Measurements from ENCODE around the gene WNT7B.
A peak's percentile ranks its signal among the peaks of the same experiment; 100 is the strongest.

The WNT7B gene
- total RNA-seq, result 0 reads per million in 4 donors

GRCh38 chr22:45977003-45977411 is at the start of gene WNT7B:
WNT7B (minus strand) TSS chr22:45977162; CDS start chr22:45976754, 408 bp downstream.
- DNase-seq, result no peak

- DNase-seq, result no peak
These were observed 49.3 kb upstream of the WNT7B start for GRCh38 chr22:46025973-46026898.

- DNase-seq, result no peak
These were observed 48.4 kb upstream of the WNT7B start for GRCh38 chr22:46025225-46025972.

GRCh38 chr22:46024136-46024840 is 47.3 kb upstream of the WNT7B start:
- DNase-seq, result no peak

- no peak for DNase-seq
These were observed 46.6 kb upstream of the WNT7B start for GRCh38 chr22:46023558-46023981.

- no peak for DNase-seq
These were observed 46.0 kb upstream of the WNT7B start for GRCh38 chr22:46022881-46023512.

GRCh38 chr22:46021577-46021976 is 44.6 kb upstream of the WNT7B start:
- no peak for DNase-seq

- no peak for DNase-seq
These were observed 42.4 kb upstream of the WNT7B start for GRCh38 chr22:46019351-46019750.

GRCh38 chr22:46018859-46019258 is 41.9 kb upstream of the WNT7B start:
- no peak for DNase-seq

- DNase-seq, result no peak
These were observed 40.2 kb upstream of the WNT7B start for GRCh38 chr22:46017166-46017565.

GRCh38 chr22:46013460-46014416 is 36.8 kb upstream of the WNT7B start:
- peak; percentile 55 to 71 (median 67) for DNase-seq

- no peak for DNase-seq
These were observed 35.9 kb upstream of the WNT7B start for GRCh38 chr22:46012881-46013281.

- no peak for DNase-seq
These were observed 35.4 kb upstream of the WNT7B start for GRCh38 chr22:46012182-46012880.

GRCh38 chr22:46011627-46012181 is 34.7 kb upstream of the WNT7B start:
- DNase-seq, result no peak

GRCh38 chr22:46010951-46011626 is 34.1 kb upstream of the WNT7B start:
- no peak for DNase-seq

GRCh38 chr22:46010207-46010867 is 33.4 kb upstream of the WNT7B start:
- DNase-seq, result no peak

GRCh38 chr22:46009730-46010129 is 32.8 kb upstream of the WNT7B start:
- no peak for DNase-seq

GRCh38 chr22:46008836-46009596 is 32.1 kb upstream of the WNT7B start:
- no peak for DNase-seq

Data from T-helper 1 cell (primary cell).